RCC 7860 (cell line): ENCODE measurements around the gene OSTM1.

ENCODE experiments used
- DNase-seq: peaks from one replicate; pipeline ENCODE4 v3.0.0-alpha.2; 2015; ENCODE audit warnings: low spot score
- FAIRE-seq: peaks from 2 replicates; lab custom pipeline; 2012; peaks lifted over from hg19 to GRCh38; lab: Jason Lieb, UNC

Gene OSTM1

DNA sequence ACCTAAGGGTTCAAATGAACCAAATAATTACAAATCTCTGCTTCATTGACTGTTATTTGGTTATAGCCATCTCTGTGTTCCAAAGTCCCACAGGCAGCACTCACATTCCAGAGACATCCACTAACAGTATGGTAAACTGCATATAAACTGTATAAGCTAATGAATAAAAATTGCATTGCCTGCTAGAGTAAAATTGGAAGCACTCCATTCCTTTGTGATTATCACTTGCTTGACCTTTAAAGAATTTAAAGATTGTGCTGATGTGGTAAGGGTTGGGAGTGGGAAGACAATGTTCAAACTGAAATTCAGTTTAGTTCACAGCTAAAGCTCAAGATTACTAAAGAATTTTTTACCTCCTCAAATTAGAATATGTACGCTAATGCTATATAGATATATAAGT lies 31.0 kb upstream of the OSTM1 start:
- DNase-seq (no peak), FAIRE-seq (no peak)

DNA sequence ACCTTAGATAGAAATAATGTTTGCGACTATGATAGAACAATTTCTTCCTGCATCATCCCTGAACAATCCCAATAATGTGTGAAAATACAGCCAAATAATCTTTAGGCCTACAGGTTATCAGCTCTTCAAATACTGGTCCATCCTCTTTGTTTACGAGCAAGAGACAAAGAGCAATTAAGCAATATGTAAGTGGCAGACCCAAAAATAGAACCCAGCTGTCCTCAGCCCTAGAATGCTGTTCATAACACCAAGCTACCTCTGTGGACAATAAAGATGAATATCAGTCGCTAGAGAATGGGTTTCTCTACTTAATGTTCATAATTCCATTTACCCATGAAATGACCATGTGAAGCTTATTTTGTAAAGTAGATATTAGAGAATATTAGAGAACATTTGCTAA lies 28.4 kb upstream of the OSTM1 start:
- DNase-seq = no peak
- no peak for FAIRE-seq

- FAIRE-seq (no peak), DNase-seq (no peak)
These were observed 25.5 kb upstream of the OSTM1 start for GRCh38 chr6:108100003-108100402.

- no peak for FAIRE-seq
- DNase-seq = no peak
These were observed 23.3 kb upstream of the OSTM1 start for GRCh38 chr6:108097882-108098281.

GRCh38 chr6:108093781-108094300 lies 19.3 kb upstream of the OSTM1 start:
- DNase-seq = no peak
- FAIRE-seq = no peak

- FAIRE-seq = no peak
- no peak for DNase-seq
These were observed 16.7 kb upstream of the OSTM1 start for GRCh38 chr6:108091288-108091687.

DNA sequence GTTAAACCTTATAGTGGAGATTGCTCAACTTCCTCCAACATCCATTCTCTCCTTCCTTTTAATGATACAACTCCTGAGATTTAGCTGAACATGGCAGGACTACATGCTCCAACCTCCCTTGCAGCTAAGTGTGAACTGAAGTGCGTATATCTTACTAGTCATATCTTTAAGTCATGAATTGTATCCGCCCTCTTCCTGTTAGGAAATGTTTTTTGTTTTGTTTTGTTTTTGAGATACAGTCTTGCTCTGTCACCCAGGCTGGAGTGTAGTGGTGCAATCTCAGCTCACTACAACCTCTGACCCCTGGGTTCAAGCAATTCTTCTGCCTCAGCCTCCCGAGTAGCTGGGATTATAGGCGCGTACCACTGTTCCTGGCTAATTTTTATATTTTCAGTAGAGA lies 8.8 kb upstream of the OSTM1 start:
- no peak for FAIRE-seq

DNA sequence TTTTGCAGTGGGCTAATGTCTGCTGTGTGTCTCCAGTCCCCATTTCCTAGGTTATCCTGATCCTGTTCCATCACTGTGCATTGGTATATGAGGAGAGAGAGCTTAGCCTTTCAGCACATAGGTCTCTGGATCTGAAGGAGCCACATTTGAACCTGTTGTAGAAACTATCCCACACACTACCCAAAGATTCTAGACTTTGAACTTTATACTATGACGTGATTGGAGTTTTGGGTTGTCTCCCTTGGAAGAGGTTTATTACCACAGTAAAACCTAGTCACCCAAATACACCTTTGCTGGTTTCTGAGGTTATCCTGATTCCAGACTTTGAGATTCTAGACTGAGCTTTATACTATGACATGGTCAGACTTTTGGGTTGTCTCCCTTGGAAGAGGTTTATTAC lies 8.0 kb upstream of the OSTM1 start:
- FAIRE-seq (no peak), DNase-seq (no peak)

More for the DNA sequence above, 8.8 kb upstream of the OSTM1 start:
- no peak for DNase-seq

- DNase-seq (no peak), FAIRE-seq (no peak)
These were observed 5.7 kb upstream of the OSTM1 start for GRCh38 chr6:108080010-108080780.

- DNase-seq (no peak), FAIRE-seq (no peak)
These were observed 3.6 kb upstream of the OSTM1 start for GRCh38 chr6:108078191-108078590.

- DNase-seq (no peak), FAIRE-seq (no peak)
These were observed 533 bp downstream of the OSTM1 start for GRCh38 chr6:108074057-108074358.

GRCh38 chr6:108071736-108072276 lies 2.7 kb downstream of the OSTM1 start:
- FAIRE-seq = no peak
- no peak for DNase-seq

DNA sequence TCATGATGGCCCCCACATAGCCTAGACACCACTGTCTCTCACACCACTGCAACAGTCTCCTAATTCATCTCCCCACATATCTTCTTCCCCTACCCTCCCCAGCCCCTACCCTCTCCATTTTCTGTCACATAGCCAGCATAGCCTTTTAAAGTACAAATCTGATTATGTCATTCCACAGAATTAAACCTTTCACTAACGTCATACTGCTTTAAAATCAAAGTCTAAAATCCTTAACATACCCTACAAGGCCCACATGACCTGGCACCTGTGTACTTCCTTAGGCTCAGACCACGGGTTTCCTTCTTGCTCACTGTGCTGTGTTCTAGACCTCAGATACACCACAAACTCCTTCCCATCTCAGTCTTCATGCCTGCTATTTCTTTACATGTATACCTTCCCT lies 5.9 kb downstream of the OSTM1 start:
- DNase-seq (no peak), FAIRE-seq (no peak)

DNA sequence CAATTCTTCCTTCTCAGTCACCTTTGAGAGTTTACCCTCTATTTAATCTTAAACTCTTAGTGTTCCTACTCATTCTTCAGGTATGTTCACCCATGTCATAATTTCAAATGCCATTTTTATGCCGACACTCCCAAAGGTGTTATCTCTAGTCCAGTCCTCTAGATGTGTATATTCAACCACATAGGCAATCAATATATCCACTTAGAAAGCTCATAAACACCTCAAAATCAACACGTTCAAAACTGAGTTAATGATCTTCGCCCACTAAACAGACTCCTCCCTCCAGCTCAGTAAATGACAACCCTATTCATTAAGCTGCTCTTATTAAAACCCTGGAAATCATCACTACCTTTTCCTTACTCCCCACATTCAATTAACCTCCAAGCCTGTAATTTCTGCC lies 6.4 kb downstream of the OSTM1 start:
- DNase-seq (no peak), FAIRE-seq (no peak)

- no peak for FAIRE-seq
- no peak for DNase-seq
These were observed 21.8 kb downstream of the OSTM1 start for GRCh38 chr6:108052706-108053105.

- no peak for FAIRE-seq
These were observed 23.1 kb downstream of the OSTM1 start for GRCh38 chr6:108051481-108051880.

GRCh38 chr6:108039681-108040080 lies 34.9 kb downstream of the OSTM1 start:
- FAIRE-seq (no peak), DNase-seq (no peak)

More at GRCh38 chr6:108051481-108051880, 23.1 kb downstream of the OSTM1 start:
- DNase-seq = no peak

GRCh38 chr6:108036884-108037283 lies 37.7 kb downstream of the OSTM1 start:
- FAIRE-seq (no peak), DNase-seq (no peak)

GRCh38 chr6:108031968-108032367 lies 42.6 kb downstream of the OSTM1 start:
- DNase-seq = no peak
- FAIRE-seq = no peak

GRCh38 chr6:108030211-108030610 lies 44.3 kb downstream of the OSTM1 start:
- DNase-seq (no peak), FAIRE-seq (no peak)

DNA sequence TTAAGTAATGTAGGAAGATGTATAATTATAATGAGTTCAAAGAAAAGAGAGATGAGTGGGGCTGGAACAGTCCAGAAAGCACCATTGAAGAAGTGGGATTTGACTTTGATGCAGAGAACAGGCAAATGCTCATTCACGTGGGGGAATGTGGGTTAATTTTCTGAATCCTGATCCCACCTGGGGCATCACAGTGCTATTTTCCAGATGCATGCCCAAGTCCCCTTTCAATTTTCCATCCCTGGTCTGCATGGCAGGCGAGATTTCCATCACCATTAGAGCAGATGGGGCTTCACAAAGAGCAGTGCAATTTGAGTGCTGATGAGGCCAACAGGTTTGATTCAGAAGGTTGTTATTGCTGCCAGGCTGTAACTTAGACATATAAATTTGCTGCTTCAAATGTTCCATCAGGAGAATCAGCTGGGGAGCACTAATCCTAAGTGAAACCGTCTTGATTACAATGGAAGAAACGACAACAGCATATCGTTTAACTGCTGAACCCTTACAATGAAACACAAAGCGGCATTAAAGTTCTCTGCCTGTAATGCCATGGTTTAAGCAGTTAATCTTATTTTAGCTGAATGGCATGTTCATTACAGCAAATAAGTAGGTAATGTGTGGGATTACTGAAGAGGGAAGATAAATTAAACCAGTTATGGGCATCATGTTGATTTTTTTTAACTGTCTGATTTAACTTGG lies 45.2 kb downstream of the OSTM1 start:
- DNase-seq (no peak), FAIRE-seq (no peak)

DNA sequence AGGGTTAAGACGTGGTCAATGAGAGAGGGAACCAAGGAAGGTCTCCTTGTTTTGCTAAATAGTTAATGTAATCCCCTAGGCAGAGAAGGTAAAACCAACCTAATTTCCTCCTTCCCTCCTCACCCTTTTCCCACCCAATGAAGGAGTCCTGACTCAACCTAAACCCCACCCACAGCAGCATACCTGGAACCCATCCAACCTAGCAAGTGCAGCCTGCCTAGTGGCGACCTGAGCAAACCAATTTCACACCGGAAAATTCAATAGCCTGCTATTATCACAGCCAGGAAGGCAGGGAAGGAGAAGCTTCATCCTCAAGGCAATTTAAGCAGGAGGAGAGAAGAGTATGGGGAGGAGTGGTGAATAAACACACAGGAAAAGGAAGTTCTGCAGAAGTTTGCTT lies 46.9 kb downstream of the OSTM1 start:
- FAIRE-seq (no peak), DNase-seq (no peak)
